Fibroblast of pulmonary artery (primary cell): ENCODE results near the gene FUBP3.

Experiments
- DNase-seq: peaks from one replicate; pipeline ENCODE4 v3.0.0-alpha.2; 2010; ENCODE audit warnings: low read depth
- H3K4me3 ChIP-seq: replicated peaks from 2 replicates; pipeline ENCODE4 v1.5.1; 2011; ENCODE audit warnings: low read depth, mild to moderate bottlenecking, control low read depth, low read length, moderate library complexity
- CTCF ChIP-seq: IDR thresholded peaks from 2 replicates; pipeline ENCODE4 v1.5.1; 2011; ENCODE audit warnings: mild to moderate bottlenecking, control low read depth, low read length, inconsistent platforms; ENCODE audit errors: missing control alignments

The FUBP3 gene

GRCh38 chr9:130651752-130652151, 72.4 kb downstream of the FUBP3 start:
- H3K4me3 ChIP-seq, result no peak overlapping the region
- TF ChIP-seq CTCF, result no peak
- DNase-seq, result no peak

- DNase-seq, result no peak
- H3K4me3 ChIP-seq, result no peak overlapping the region
- TF ChIP-seq CTCF, result no peak
Observed at GRCh38 chr9:130654879-130655278, 75.5 kb downstream of the FUBP3 start.

GRCh38 chr9:130658893-130659698, 79.7 kb downstream of the FUBP3 start:
- H3K4me3 ChIP-seq, result no peak overlapping the region
- no peak for DNase-seq
- TF ChIP-seq CTCF, result no peak

- TF ChIP-seq CTCF, result no peak
Observed at GRCh38 chr9:130659699-130660248, 80.4 kb downstream of the FUBP3 start.

GRCh38 chr9:130660326-130660682, 80.9 kb downstream of the FUBP3 start:
- no peak for TF ChIP-seq CTCF
- no peak overlapping the region for H3K4me3 ChIP-seq
- no peak for DNase-seq

More at GRCh38 chr9:130659699-130660248, 80.4 kb downstream of the FUBP3 start:
- no peak for DNase-seq
- H3K4me3 ChIP-seq, result no peak overlapping the region

GRCh38 chr9:130660683-130661450, 81.5 kb downstream of the FUBP3 start:
- H3K4me3 ChIP-seq, result peak overlapping the region; percentile 10
- no peak for DNase-seq
- TF ChIP-seq CTCF, result no peak
